HG03520 (cell line): ENCODE measurements around the gene SLC7A14.
"Not testable (repeated sequence)": the region's sequence is repeated elsewhere in the genome, so short reads cannot be mapped to it uniquely, and the experiment has no call there.

Source experiments
- ATAC-seq: cut with Tn5 transposase; IDR thresholded peaks from one replicate; pipeline ENCODE4 v1.9.1; 2021; ENCODE audit warnings: mild to moderate bottlenecking, moderate library complexity; ENCODE audit not compliant: unreplicated experiment

The SLC7A14 gene

GRCh38 chr3:170594528-170594927, 8.7 kb upstream of the SLC7A14 start:
- ATAC-seq, result no peak

- ATAC-seq, result no peak
These were observed 7.8 kb upstream of the SLC7A14 start for GRCh38 chr3:170593634-170594033.

- no peak for ATAC-seq
These were observed 3.2 kb upstream of the SLC7A14 start for GRCh38 chr3:170589113-170589512.

GRCh38 chr3:170585008-170585936, 603 bp downstream of the SLC7A14 start:
- no peak for ATAC-seq

GRCh38 chr3:170584585-170585007, 1.3 kb downstream of the SLC7A14 start:
- no peak for ATAC-seq

GRCh38 chr3:170579646-170580045, 6.2 kb downstream of the SLC7A14 start:
- no peak for ATAC-seq

GRCh38 chr3:170572665-170573253, 13.1 kb downstream of the SLC7A14 start:
- ATAC-seq, result peak; percentile 100

- ATAC-seq, result not testable (repeated sequence)
These were observed 18.3 kb downstream of the SLC7A14 start for GRCh38 chr3:170567598-170567997.

- ATAC-seq, result no peak
These were observed 19.5 kb downstream of the SLC7A14 start for GRCh38 chr3:170566413-170566812.

- no peak for ATAC-seq
These were observed 20.4 kb downstream of the SLC7A14 start for GRCh38 chr3:170565495-170565894.

GRCh38 chr3:170564664-170565063, 21.2 kb downstream of the SLC7A14 start:
- no peak for ATAC-seq

GRCh38 chr3:170563712-170564423, 22.0 kb downstream of the SLC7A14 start:
- peak; percentile 88 for ATAC-seq

GRCh38 chr3:170562080-170562479, 23.8 kb downstream of the SLC7A14 start:
- no peak for ATAC-seq

- no peak for ATAC-seq
These were observed 25.0 kb downstream of the SLC7A14 start for GRCh38 chr3:170560717-170561382.

- ATAC-seq, result no peak
These were observed 25.6 kb downstream of the SLC7A14 start for GRCh38 chr3:170560296-170560695.

- ATAC-seq, result no peak
These were observed 27.4 kb downstream of the SLC7A14 start for GRCh38 chr3:170558427-170558826.

GRCh38 chr3:170555329-170555728, 30.5 kb downstream of the SLC7A14 start:
- no peak for ATAC-seq

- no peak for ATAC-seq
These were observed 31.8 kb downstream of the SLC7A14 start for GRCh38 chr3:170553788-170554757.

GRCh38 chr3:170551252-170551651, 34.6 kb downstream of the SLC7A14 start:
- ATAC-seq, result no peak

- no peak for ATAC-seq
These were observed 43.2 kb downstream of the SLC7A14 start for GRCh38 chr3:170542704-170543103.
